HG03565 (cell line): ENCODE measurements around the gene RALY.

Experiments used
- ATAC-seq: cut with Tn5 transposase; IDR thresholded peaks from one replicate; pipeline ENCODE4 v1.9.1; 2021; ENCODE audit warnings: mild to moderate bottlenecking, moderate library complexity; ENCODE audit not compliant: unreplicated experiment

Gene RALY

DNA sequence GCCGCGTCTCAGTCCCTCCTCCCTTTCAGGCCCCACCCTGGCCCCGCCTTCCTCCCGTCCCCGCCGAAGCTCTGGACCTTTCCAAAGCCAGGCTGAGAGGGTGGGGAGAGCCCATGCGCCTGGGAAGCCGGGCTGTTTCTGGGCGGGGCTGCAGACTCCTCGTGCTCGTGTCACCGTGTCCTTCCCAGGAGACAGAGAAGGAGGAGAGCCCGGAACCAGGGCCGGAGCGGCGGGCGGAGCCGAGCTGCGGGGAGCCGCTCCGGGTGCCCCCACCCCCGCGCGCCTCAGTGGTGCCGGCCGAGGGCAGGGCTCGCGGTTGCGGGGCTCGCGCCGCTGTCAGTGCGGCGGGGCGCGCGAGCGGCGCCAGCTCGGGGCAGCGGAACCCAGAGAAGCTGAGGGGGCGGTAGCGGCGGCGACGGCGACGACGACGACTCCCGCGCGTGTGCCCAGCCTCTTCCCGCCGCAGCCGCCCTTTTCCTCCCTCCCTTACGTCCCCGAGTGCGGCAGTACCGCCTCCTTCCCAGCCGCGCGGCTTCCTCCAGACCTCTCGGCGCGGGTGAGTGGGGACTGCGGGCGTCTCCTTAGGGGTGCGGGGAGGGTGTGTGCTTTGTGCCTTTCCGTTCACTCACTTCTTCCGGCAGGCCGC is at the start of gene RALY:
Gene RALY (plus strand): TSS at position 336 of the 646 bp plus-strand sequence. CDS start 78,164 bp downstream, outside the sequence.
- peak; percentile 47 for ATAC-seq

DNA sequence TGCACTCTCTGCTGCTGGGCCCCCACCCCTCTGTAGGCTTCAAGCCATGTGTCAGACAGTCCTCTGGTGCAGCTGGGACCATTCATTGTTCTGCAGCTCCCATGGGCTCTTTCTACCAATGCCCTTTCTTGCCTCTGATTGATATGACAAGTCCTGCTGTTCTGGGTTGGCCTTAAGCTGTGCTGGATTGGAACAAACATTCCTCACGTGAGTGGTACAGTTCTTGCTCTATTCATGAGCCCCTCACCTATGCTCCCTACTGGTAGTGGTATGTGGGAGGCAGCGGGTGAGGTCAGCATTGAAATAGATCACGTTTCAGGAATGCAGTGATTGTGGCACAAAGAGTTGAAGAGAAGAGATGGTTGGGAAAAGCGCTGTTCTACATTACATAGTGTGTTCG is 48.8 kb upstream of the RALY start:
- no peak for ATAC-seq

DNA sequence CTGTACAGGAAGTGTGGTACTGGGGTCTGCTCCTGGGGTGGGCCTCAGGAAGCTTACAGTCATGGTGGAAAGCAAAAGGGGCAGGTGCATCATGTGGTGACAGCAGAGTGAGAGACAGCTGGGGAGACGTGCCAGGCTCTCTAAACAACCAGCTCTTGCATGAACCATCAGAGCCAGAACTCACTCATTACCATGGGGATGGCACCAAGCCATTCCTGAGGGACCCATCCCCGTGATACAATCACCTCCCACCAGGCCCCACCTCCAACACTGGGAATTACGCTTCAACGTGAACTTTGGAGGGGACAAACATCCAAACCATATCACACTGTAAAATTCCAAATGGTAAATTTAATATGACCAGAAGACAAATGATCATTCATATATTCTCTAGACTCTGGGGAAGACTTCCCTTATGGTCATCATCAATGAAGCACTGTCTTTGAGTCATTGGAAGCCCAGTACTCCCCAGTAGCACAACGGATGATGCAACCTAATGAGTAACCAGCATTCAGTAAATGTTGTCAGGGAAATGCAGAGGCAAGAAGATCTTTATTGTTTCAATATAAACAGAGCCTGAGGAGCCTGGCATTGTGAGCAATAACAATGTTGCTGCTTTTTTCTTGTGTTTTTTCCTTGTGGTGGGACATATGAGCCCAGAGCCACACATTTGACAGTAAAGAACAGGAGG is 48.2 kb upstream of the RALY start:
- ATAC-seq, result no peak

DNA sequence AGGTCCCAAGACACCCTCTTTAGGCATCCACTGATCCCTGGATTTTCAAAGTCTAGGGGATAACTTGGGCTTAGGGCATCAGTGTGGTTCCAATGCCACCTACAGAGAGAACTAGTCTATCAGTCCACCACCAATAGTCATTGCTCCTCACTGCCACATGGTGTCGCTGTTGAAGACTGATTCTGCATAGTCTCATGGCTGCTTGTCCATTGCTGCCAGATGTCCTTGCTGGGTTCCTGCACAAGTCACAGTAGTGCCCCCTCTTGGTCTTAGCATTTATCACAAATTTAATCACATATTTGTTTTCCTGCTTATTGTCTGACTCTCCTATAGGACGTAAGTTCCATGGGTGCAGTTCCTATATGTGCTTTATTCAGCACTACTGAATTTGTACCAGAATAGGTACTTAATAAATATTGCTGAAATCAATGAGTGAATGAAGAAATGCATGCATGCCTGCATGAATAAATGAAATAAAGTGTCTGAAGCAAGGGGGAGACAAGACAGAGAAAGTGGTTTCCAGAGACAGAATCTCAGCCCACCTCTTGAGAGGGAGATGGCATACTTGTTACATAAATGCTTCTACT is 45.9 kb upstream of the RALY start:
- ATAC-seq, result no peak

DNA sequence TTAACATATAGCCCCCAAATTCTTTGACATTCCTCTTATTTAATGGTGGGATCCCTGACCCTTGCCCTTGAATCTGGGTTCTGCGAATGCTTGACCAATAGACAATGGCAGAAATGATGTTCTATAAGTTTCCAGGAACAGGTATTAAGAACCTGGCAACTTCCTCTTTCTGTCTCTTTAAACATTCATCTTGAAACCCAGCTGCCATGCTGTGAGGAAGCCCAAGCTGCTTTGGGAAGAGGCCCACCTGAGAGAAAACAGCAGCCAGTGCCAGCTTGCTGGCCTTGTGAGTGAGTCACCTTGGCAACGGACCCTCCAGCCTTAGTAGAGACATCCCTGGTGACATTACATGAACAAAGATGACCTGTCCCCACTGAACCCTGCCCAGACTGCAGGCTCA is 45.2 kb upstream of the RALY start:
- no peak for ATAC-seq

DNA sequence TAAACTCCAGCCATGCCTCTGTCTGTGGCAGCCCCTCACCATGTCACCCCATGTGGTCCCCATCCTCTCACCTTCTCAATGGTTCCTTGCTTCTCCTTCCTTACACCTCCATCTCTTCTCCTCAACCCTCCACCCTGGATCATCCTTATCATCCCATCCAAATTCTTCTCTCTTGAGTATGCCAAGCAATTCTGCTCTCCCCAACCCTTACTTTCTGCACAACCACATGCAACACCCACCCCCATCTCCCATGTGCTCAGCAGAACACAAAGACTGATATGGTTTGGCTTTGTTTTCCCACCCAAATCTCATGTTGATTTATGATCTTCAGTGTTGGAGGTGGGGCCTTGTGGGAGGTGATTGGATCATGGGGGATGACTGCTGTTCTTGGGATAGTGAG is 42.5 kb upstream of the RALY start:
- no peak for ATAC-seq

DNA sequence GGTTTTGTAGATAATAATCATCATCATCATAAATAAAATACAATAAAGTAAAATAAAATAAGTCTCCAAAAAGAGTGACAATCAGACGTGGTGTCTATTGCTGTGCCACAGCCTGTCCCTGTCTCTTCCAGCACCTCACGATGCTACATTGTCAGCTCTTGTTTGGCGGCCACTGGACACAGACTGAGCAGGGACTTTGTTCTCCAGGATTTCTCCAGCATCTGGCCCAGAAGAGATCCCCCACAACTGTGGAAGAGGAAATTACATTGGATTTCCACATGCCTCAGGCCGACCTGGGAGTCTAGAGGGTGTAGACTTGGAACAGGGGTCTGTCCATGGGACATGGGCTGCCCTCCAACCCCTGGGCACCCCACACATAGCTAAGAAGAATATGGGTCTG is 39.2 kb upstream of the RALY start:
- ATAC-seq, result no peak

DNA sequence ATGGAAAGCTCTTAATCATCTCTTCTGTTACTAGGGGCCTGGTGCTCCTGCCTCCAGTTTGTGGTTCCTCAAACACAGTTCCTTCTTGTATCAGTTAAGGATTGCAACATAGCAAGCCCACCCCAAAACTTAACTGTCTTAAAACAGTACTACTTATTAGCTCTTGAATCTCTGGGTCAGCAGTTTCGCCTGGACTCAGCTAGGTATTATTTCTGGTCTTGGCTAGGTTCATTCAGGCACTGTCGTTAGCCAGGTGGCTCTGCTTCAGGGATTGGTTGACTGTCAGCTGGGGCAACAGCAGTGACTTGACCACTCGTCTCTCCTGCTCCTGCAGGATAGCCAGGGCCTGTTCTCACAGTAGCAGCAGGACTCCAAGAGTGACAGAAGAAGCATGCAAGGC is 30.0 kb upstream of the RALY start:
- no peak for ATAC-seq

DNA sequence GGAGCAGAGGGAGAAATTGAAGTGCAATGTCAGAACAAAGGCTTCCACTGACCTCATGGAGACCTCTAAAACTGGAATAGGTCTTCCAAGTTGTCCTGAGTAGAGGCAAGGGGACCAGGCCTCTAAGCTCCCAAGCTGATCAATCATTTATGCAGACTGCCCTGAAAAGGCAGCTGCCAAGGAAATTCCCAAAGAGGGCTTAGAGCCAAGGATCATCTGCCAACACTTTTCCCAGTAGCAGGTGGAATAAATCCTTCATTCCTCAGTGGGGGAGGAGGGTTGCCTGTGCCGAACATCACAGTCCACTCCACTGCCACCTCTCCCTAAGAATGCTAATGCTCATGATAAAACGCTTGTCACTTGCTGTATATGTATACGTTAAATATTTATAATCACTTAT is 29.3 kb upstream of the RALY start:
- ATAC-seq, result no peak

DNA sequence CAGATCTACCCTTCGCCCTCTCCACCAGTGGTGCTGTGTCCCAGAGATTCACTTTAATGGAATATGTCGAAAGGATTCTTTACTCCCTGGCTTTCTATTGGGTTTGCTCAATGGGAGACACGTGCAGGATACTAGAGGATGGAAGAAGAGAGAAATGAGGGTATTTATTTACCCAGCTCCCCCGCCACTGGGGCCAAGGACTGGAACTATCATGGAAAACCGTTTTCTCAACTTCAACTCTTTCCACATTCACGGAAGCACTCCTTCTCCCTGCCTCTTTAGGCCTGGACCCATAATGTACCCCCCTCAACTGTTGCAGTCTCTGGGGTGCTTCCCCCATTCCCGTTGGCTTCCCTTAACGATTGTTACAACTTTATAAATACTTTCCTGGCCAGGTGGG is 26.6 kb upstream of the RALY start:
- ATAC-seq, result no peak

DNA sequence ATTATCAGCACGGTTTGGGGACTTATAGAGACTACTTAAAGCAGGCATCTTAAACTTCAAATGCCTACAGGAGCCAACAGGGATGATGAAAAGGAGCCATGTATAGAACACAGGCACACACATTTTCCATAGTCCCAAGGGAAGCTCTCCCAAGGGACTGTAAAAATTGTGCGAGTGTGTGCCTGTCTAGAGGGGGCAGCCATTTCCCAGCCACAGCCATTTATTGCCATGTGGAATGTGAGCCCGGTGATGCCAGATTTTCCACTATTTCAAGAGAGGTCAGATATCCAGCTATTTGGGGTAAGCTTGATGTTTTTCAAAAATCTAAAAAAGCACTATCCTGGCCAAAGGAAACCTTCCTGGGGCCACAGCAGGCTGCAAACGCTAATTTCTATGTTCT is 24.1 kb upstream of the RALY start:
- ATAC-seq, result no peak

DNA sequence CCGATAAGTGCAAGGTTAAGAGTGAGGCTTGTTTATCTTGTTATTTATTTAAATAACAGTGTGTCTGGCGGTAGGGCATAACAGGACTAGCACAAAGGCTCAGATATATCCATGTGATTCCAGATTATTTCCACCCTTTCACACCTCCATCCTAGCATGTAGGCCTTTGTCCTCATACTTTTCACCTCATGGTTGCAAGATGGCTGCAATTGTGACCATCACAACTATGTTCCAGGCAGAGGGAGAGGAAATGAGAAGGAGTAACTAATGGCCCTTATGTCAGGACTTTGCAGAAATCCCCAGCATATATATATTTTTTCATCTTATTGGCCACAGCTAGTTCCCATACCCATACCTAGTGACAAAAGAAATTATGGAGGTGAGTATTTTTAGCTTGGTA is 23.5 kb upstream of the RALY start:
- no peak for ATAC-seq

DNA sequence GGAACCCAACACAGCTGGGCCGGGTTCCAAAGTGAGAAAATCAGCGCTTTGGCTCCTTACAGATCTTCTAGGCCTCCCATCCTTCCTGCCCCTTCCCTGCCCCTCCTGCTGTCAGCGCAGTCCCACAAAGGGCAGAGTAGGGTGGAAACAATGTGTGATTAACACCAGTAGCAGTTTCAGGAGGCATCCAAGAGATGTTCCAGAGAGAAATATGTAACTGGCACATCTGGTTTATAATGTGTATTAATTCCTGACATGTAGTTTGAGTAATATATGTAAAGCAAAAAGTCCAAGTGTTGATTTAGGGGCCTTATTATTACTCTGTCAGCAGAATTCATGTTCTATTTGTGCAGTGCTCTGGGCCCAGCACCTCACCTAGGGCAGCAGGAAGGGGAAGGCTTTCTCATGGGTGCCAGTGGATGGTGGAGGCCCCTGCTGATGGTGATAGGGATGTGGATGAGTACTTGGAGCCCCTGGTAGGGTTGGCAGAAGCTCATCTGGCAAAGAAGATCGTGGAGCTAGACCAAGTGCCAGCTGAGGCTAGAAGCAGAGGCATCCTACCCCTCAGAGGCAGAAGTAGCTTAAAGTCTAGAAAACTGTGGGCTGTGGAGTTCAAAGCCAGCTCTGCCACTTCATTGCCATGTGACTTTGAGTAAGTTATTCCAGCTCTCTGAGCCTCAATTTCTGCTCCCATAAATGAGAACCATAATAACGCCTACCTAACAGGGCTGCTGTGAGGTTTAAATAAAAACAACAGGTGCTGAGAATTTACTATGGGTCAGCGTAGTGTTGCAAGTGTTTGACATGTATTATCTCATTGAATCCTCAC is 22.4 kb upstream of the RALY start:
- no peak for ATAC-seq

DNA sequence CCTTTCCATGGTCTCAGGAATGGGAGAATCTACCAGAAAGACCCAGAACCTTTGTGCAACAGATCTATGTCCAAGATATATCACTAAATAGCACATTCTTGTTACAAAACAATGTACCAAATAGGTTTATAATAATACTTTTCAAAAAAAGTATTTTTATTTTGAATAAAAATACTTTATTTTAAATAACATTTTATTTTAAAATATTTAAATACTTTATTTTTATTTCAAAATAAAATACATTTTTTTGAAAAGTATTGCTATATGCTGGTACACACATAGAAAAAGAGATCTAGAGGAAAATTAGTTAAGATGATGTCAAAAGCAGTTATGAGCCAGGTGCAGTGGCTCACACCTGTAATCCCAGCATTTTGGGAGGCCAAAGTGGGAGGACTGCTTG is 16.8 kb upstream of the RALY start:
- no peak for ATAC-seq

DNA sequence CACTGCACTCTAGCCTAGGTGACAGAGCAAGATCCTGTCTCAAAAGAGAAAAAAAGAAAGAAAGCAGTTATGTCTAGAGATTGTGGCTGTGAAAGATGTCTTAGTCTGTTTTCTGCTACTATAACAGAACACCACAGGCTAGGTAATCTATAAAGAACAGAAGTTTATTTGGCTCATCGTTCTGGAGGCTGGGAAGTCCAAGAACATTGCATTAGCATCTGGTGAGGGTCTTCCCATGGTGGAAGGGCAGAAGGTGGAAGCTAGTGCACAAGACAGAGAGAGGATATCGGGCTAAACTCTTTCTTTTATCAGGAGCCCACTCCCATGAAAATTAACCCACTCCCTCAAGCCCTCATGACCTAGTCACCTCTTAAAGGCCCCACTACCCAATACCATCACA is 16.2 kb upstream of the RALY start:
- no peak for ATAC-seq

DNA sequence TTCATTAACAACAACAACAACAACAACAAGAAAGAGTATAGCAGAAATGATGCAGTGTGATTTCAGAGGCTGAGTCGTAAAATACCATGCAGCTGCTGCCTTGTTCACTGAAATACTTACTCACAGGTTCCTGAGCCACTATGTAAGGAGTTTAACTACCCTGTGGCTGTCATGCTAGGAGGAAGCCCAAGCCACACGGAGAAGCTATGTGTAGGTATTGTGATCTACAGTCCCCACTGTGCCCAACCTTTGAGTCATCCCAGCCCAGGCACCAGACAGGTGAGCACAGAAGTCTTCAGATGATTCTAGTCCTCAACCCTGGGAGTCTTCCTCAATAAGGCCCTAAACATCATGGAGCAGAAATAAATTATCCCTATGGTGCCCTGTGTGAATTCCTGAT is 14.6 kb upstream of the RALY start:
- ATAC-seq, result no peak

DNA sequence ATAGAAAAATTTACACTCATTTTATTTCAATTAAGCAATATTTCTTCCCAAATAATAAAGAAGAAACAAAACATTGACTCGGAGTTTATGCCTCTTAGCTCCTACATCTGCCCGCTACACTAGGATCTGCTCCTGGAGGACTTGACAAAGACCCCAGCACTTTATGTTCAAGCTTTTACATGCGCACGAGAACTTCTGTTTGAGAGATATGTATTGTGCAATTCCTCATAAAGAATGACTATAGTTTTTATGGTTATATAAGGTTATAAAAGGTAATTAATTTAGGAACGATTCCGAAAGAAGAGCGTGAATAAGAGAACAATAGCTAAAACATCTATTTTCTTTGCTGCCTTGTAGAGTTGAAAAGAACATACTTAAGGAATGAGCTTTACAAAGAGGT is 12.4 kb upstream of the RALY start:
- no peak for ATAC-seq

DNA sequence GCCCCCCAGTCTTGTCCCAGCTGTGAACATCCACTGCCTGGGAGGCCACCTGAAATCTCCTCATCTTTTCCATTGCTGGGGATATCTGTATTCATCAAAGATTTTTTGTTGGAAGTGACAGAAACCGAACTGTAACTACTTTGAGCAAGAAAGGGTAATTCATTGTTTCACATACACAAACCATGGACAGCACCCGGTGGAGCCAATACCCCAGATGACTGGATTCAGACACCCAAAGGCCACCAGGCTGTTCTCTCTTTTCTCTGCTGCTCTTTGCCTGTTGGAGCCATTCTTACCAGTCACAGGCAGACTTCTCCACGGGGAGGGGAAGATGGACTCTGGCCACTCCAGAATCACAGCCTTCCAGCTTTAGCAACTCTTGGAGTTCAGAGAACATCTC is 11.7 kb upstream of the RALY start:
- ATAC-seq, result no peak

DNA sequence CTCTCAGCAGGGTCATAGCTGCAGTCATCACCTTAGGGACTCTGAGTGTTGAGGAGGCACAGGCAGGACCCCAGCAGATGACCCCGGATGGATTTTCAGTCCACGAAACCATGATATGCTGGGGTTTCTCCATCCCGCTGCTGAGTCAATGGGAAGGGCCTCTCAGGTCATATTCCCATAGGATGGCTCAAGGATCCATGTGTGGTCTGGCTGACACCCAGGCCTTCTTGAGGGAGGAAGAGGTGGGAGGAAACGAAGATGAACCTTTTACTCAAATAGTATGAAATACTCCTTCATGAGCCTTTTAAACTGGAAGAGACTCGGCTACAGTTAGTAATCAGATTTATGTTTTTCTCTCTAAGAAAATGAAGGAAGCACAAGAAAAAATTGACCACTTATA is 10.3 kb upstream of the RALY start:
- no peak for ATAC-seq

DNA sequence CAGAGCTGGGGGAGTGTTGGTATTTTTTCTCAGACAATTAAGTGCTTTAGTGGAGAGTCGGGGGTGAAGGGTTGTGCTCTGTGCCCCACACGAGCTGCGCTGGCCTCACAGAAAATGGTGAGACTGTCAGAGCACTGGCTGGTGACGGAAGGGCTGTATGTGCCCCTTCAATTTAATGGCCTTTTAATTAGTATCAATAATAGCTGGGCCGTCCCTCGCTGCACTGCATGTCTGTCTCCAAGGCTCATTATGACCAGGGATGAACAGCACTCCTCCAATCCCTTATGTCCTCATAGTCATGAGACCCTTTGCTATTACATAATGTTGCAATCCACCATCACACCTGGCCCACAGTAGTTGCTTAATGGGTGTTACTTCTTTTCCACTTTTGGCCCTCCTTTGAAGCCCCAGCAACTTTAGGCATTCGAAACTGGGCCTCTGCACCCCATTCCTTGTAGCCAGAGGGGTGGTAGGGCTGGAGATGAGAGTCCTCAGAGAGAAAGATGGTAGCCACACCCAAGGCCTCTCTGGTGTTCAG is 9.5 kb upstream of the RALY start:
- ATAC-seq, result no peak

DNA sequence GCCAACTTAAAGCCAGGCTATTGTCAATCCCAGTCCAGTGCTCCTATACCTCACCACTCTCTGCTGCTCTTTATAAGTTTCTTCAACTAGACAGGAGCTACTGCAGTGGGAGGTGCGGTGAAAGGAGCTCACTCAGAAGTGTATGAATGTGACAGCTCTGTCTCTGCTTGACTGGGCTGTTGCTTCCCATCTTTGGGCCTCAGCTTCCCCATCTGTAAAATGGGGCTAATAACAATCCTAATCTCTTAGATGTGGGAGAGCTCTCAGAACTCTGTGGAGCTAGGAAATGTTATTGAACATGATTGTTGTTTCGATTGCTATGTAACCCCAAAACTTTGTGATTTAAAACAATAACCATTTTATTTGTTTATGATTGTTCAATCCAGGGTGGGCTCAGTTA is 8.4 kb upstream of the RALY start:
- ATAC-seq, result no peak
